Regular cardiac myocyte (primary cell): ENCODE data around the gene ZNF3. TPM values are rescaled to one million over a fixed set of nuclear protein-coding genes. Genes with fewer than 3 reads are reported as not detected.

ENCODE experiments used
- total RNA-seq: library from RNA; depleted of rRNA; stranded (reverse); fragments of >200 nt; gene quantifications from 2 replicates; pipeline ENCODE4 v1.2.3, GENCODE V29; 2014

ZNF3 gene
- total RNA-seq, result 17.4 and 20.0 TPM in 2 replicates

GRCh38 chr7:100081535-100082102, at the start of gene ZNF3:
Gene ZNF3 (minus strand): TSS chr7:100081723. CDS start chr7:100077357, 4,366 bp downstream.

GRCh38 chr7:100126931-100127865, 45.7 kb upstream of the ZNF3 start, which contains the start of gene MBLAC1:
Gene MBLAC1 (plus strand): TSS chr7:100126967. CDS start chr7:100127396, 429 bp downstream.

GRCh38 chr7:100119072-100119969, 37.8 kb upstream of the ZNF3 start, which contains the start of the genes CNPY4 and TAF6:
Gene CNPY4 (plus strand): TSS chr7:100119634. CDS start chr7:100119745, 111 bp downstream.
Gene TAF6 (minus strand): TSS chr7:100119358. CDS start chr7:100114209, 5,149 bp downstream.

GRCh38 chr7:100101016-100101862, 19.7 kb upstream of the ZNF3 start, which contains the start of the genes AP4M1 and MCM7:
Gene AP4M1 (plus strand): TSS chr7:100101643. CDS start chr7:100101715, 72 bp downstream.
Gene MCM7 (minus strand): TSS chr7:100101397. CDS start chr7:100101294, 103 bp downstream.

GRCh38 chr7:100088621-100089457, 7.3 kb upstream of the ZNF3 start, which contains the start of gene COPS6:
Gene COPS6 (plus strand): TSS chr7:100088969. CDS start chr7:100088991, 22 bp downstream.

GRCh38 chr7:100049441-100050291, 31.9 kb downstream of the ZNF3 start, which contains the start of gene ZSCAN21:
Gene ZSCAN21 (plus strand): TSS chr7:100049774. CDS start chr7:100057007, 7,233 bp downstream.

Other genes starting within 250 kb of the ZNF3 start
- under 0.01 and 0.28 TPM in 2 replicates for gene OR2AE1, start 204.7 kb downstream of the ZNF3 start, total RNA-seq
- 16.7 and 22.8 TPM in 2 replicates for gene TRIM4, start 162.2 kb downstream of the ZNF3 start, total RNA-seq
- gene GJC3, start 152.1 kb downstream of the ZNF3 start, total RNA-seq, result 0.19 and 0.28 TPM in 2 replicates
- not detected in 2 replicates for gene AZGP1, start 105.7 kb downstream of the ZNF3 start, total RNA-seq
- gene ZKSCAN1, start 66.1 kb downstream of the ZNF3 start, total RNA-seq, result 35.3 and 49.3 TPM in 2 replicates
- 7.9 and 11.8 TPM in 2 replicates for gene ZSCAN21, start 31.9 kb downstream of the ZNF3 start, total RNA-seq
- gene COPS6, start 7.2 kb upstream of the ZNF3 start, total RNA-seq, result 41.7 and 150 TPM in 2 replicates
- gene MCM7, start 19.7 kb upstream of the ZNF3 start, total RNA-seq, result 20.0 and 148 TPM in 2 replicates
- 16.5 and 22.0 TPM in 2 replicates for gene AP4M1, start 19.9 kb upstream of the ZNF3 start, total RNA-seq
- gene TAF6, start 37.6 kb upstream of the ZNF3 start, total RNA-seq, result 33.0 and 51.6 TPM in 2 replicates
- gene CNPY4, start 37.9 kb upstream of the ZNF3 start, total RNA-seq, result 39.9 and 57.2 TPM in 2 replicates
- gene MBLAC1, start 45.2 kb upstream of the ZNF3 start, total RNA-seq, result 2.5 and 4.2 TPM in 2 replicates
- 71.7 and 78.1 TPM in 2 replicates for gene LAMTOR4, start 67.2 kb upstream of the ZNF3 start, total RNA-seq
- 2.8 and 6.9 TPM in 2 replicates for gene TRAPPC14, start 77.0 kb upstream of the ZNF3 start, total RNA-seq
- 1.5 and 3.1 TPM in 2 replicates for gene GAL3ST4, start 86.9 kb upstream of the ZNF3 start, total RNA-seq
- gene GPC2, start 95.7 kb upstream of the ZNF3 start, total RNA-seq, result 2.1 and 3.1 TPM in 2 replicates
- gene STAG3, start 96.2 kb upstream of the ZNF3 start, total RNA-seq, result 1.1 and 4.8 TPM in 2 replicates
- gene PVRIG, start 138.2 kb upstream of the ZNF3 start, total RNA-seq, result 0.19 TPM in 1 of 2 replicates, not detected in the other
- not detected in 2 replicates for gene SPDYE3, start 226.0 kb upstream of the ZNF3 start, total RNA-seq